HuH-7.5 (cell line): Measurements from ENCODE around the gene OR52B6.
"Not testable (repeated sequence)": the region's sequence is repeated elsewhere in the genome, so short reads cannot be mapped to it uniquely, and the experiment has no call there.

ENCODE experiments used
- DNase-seq: peaks from one replicate; pipeline ENCODE4 v3.0.0; 2011; ENCODE audit warnings: low spot score

The OR52B6 gene

GRCh38 chr11:5596607-5597201 lies 16.0 kb downstream of the OR52B6 start, which contains the start of gene TRIM6:
TSS of gene TRIM6 (plus strand) at chr11:5596637. CDS start at chr11:5596898, 261 bp downstream.
- DNase-seq, result no peak

GRCh38 chr11:5597953-5598352 lies 17.3 kb downstream of the OR52B6 start:
- DNase-seq, result no peak

DNA sequence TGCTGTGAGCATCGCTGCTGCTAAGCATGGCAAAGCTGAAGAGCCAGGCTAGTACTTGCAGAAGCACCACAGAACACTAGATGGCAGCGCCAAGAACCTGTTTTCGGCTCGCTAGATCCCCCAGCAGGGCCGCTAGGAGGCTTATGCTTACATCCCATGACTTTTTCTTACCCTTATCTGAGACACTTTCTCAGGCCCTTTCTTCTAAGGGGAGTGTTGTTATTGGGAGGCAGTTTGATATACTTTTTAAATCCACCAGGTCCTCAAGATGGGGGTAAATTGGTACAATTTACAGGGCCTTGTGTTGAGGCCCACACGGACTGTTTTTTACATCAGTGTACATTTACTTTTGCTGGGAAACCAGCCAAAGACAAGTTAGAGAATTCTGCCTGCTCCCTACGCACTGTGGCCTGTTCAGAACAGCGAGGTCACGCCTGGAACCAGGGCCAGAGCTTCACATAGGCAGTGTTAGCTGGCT lies 19.7 kb downstream of the OR52B6 start:
- DNase-seq, result peak; percentile 32

DNA sequence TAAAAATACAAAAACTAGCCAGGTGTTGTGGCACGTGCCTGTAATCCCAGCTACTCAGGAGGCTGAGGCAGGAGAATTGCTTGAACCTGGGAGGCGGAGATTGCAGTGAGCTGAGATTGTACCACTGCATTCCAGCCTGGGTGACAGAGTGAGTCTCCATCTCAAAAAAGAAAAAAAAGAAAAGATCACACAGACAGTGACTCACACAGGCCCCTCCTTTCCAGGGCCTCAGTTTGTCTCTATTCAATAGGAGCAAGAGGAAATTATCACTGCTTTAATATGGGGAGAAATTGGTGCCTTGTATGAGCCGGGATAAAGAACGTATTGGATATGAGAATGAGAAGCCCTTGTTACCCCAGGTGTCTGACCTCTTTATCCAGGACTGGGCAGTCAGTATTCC lies 22.1 kb downstream of the OR52B6 start:
- not testable (repeated sequence) for DNase-seq

DNA sequence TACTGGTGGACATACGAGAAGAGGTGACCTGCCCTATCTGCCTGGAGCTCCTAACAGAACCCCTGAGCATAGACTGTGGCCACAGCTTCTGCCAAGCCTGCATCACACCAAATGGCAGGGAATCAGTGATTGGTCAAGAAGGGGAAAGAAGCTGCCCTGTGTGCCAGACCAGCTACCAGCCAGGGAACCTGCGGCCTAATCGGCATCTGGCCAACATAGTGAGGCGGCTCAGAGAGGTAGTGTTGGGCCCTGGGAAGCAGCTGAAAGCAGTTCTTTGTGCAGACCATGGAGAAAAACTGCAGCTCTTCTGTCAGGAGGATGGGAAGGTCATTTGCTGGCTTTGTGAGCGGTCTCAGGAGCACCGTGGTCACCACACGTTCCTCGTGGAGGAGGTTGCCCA lies 22.6 kb downstream of the OR52B6 start:
- DNase-seq, result no peak

DNA sequence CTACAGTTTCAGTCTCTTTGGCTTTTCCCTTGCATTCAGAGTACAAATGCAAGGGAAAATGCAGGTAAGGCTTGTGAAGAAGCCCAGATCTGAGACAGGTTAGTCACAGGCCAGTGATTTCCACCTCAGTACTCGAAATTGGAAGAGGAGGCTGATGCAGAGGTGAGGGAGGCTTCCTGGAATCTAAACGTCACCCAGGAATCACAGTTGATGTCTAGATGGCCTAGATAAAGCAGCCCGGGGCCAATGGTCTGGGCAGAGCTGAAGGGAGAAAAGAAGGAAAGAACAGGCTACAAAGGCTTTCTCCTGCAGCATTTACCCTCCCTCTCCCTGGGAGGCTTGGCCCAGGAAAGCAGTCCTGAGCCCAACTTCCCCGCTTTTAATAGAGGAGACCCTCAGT lies 24.2 kb downstream of the OR52B6 start:
- no peak for DNase-seq

GRCh38 chr11:5605849-5606248 lies 25.2 kb downstream of the OR52B6 start:
- DNase-seq, result no peak

DNA sequence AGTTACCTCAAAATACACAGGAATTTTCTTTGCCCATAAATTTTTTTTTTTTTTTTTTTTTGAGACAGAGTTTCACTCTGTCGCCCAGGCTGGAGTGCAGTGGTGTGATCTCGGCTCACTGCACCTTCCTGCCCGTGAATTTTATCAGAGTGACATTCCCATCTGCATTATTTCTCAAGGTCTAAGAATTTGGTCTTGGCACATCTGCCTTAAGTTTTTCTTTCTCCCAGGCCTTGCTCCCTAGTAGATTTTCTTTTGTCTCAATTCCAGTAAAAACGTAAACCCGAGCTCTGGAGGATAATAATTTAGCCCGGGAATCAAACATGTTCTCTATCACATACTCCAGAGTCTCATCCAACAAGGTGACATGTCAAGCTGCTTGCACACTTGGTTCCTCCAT lies 28.1 kb downstream of the OR52B6 start:
- DNase-seq, result no peak

- no peak for DNase-seq
These were observed 29.8 kb downstream of the OR52B6 start for GRCh38 chr11:5610446-5610845.

- DNase-seq, result no peak
These were observed 30.9 kb downstream of the OR52B6 start for GRCh38 chr11:5611627-5612026.

- no peak for DNase-seq
These were observed 38.1 kb downstream of the OR52B6 start for GRCh38 chr11:5618807-5619206.

GRCh38 chr11:5620651-5621521 lies 40.2 kb downstream of the OR52B6 start:
- peak; percentile 49 for DNase-seq

DNA sequence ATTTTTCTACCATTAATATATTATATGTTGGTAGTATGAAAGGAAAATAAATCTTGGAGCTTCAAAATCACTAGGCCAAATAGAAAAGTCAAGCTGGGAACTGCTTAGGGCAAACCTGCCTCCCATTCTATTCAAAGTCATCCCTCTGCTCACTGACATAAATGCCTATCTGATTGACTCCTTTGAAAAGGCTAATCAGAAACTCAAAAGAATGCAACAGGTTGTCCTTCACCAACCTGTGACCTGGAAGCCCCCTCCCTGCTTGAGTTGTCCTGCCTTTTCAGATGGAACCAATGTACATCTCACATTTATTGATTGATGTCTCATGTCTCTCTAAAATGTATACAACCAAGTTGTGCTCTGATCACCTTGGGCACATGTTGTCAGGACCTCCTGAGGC lies 40.9 kb downstream of the OR52B6 start:
- no peak for DNase-seq

DNA sequence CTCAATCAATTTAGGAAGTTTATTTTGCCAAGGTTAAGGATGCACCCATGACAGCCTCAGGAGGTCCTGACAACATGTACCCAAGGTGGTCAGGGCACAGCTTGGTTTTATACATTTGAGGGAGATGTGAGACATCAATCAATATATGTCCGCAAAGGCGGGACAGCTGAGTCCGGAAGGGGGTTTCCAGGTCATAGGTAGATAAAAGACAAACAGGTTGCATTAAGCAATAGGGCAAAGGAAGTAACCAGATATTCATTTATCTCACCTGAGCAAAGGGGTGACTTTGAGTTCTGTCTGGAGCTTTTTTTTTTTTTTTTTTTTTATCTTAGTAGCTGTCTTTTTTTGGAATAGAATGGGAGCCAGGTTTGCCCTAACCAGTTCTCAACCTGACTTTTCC lies 42.1 kb downstream of the OR52B6 start:
- no peak for DNase-seq

GRCh38 chr11:5624489-5625279 lies 44.0 kb downstream of the OR52B6 start, which contains the start of gene TRIM34:
TSS of gene TRIM34 (plus strand) at chr11:5625001. CDS start at chr11:5632332, 7,331 bp downstream.
- peak; percentile 33 for DNase-seq

DNA sequence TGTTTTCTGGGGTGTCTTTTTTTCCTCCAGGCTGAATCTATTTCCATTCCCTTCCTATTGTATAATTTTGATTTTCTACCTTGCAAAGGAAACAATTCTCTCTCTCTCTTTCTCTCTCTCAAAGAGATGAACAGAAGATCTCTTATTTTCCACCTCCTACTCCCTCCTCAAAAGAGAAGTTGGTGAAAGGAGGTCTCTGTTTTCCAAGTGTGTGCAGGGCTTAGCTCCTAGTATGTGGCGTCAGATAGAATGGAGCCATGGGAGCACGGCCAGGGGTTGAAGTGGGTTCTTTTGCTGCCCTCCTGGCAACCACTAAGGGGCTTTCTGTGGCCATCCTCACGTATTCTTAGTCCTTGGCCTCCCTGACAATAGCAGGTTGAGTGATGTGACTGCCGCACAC lies 44.6 kb downstream of the OR52B6 start:
- DNase-seq, result no peak

GRCh38 chr11:5626196-5626595 lies 45.5 kb downstream of the OR52B6 start:
- no peak for DNase-seq

- no peak for DNase-seq
These were observed 50.7 kb downstream of the OR52B6 start for GRCh38 chr11:5631417-5631816.
